NB4 (cell line): ENCODE measurements around the gene DCUN1D1.

Experiments
- MYC ChIP-seq: IDR thresholded peaks from 2 replicates; pipeline ENCODE4 v1.6.1; 2011; ENCODE audit warnings: low read depth, low read length
- POLR2A ChIP-seq: IDR thresholded peaks from 2 replicates; pipeline ENCODE4 v1.6.1; 2011; ENCODE audit warnings: mild to moderate bottlenecking; ENCODE audit not compliant: insufficient read length; ENCODE audit errors: extremely low read depth
- TF ChIP-seq, protein P1 (sequence below): IDR thresholded peaks from one replicate; pipeline ENCODE4 v1.5.1; 2012; ENCODE audit warnings: low read depth, low read length

DNA sequence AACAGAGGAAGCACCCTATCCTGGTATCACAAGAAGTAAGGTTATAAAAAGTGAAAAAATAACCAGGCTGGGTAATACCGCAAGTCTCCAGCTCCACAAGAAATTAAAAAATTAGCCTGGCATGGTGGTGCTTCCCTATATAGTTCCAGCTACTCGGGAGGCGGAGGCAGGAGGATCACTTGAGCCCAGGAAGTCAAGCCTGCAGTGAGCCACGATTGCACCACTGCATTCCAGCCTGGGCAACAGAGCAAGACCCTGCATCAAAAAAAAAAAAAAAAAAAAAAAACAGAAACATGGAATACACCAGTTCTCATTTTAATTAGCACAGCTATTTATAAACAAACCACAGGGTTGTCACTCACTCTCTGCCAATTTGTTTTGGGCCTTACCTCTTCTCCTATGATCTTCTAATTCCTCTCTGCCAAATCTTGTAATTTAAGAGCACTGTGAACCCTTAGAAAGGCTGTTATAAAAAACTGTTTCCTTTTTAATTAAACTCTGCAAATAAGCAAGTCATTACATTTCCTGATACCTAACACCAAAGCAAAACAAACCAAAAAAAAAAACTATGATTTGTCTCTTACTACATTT, 22.6 kb downstream of the DCUN1D1 start:
- TF ChIP-seq, protein P1, sequence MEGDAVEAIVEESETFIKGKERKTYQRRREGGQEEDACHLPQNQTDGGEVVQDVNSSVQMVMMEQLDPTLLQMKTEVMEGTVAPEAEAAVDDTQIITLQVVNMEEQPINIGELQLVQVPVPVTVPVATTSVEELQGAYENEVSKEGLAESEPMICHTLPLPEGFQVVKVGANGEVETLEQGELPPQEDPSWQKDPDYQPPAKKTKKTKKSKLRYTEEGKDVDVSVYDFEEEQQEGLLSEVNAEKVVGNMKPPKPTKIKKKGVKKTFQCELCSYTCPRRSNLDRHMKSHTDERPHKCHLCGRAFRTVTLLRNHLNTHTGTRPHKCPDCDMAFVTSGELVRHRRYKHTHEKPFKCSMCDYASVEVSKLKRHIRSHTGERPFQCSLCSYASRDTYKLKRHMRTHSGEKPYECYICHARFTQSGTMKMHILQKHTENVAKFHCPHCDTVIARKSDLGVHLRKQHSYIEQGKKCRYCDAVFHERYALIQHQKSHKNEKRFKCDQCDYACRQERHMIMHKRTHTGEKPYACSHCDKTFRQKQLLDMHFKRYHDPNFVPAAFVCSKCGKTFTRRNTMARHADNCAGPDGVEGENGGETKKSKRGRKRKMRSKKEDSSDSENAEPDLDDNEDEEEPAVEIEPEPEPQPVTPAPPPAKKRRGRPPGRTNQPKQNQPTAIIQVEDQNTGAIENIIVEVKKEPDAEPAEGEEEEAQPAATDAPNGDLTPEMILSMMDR: no peak
- TF ChIP-seq POLR2A (no peak), MYC (no peak)
